GM23338 (cell line): ENCODE results near the gene IYD. TPM values are rescaled to one million over a fixed set of nuclear protein-coding genes. Genes with fewer than 3 reads are reported as not detected.

Experiments
- ATAC-seq: fragments of 200-7000 bp; cut with Tn5 transposase; 3 replicates; pipeline ENCODE4 v1.9.1; 2020
- DNase-seq: peaks from one replicate; pipeline ENCODE4 v3.0.0-alpha.2; 2015; ENCODE audit warnings: low spot score
- H2AFZ ChIP-seq: fragments of 200-600 bp; sonication (generic); 2 replicates; pipeline ENCODE4 v1.8.0; 2016; ENCODE audit warnings: antibody characterized with exemption, mild to moderate bottlenecking, moderate library complexity
- H3F3A ChIP-seq: fragments of 200-600 bp; sonication (generic); replicated peaks from 2 replicates; pipeline ENCODE4 v1.8.0; 2017; ENCODE audit warnings: antibody characterized with exemption, mixed run types, low read depth
- H3K27ac ChIP-seq: fragments of 200-600 bp; sonication (generic); 2 replicates; pipeline ENCODE4 v1.6.1; 2016; ENCODE audit warnings: low read depth
- H3K27me3 ChIP-seq: fragments of 200-600 bp; sonication (generic); 2 replicates; pipeline ENCODE4 v1.8.0; 2016; ENCODE audit warnings: mild to moderate bottlenecking, mixed run types, moderate library complexity; ENCODE audit not compliant: insufficient read depth
- H3K36me3 ChIP-seq: fragments of 200-600 bp; sonication (generic); 2 replicates; pipeline ENCODE4 v1.8.0; 2016; ENCODE audit warnings: mild to moderate bottlenecking; ENCODE audit not compliant: insufficient read depth
- H3K4me1 ChIP-seq: fragments of 200-600 bp; sonication (generic); 2 replicates; pipeline ENCODE4 v1.8.0; 2016; ENCODE audit warnings: mild to moderate bottlenecking, moderate library complexity; ENCODE audit not compliant: insufficient read depth
- H3K4me2 ChIP-seq: fragments of 200-600 bp; sonication (generic); 2 replicates; pipeline ENCODE4 v1.7.1; 2017; ENCODE audit warnings: mixed run types
- H3K4me3 ChIP-seq: fragments of 200-600 bp; sonication (generic); 2 replicates; pipeline ENCODE4 v1.6.1; 2016; ENCODE audit warnings: mixed run types
- H3K79me2 ChIP-seq: fragments of 200-600 bp; sonication (generic); replicated peaks from 2 replicates; pipeline ENCODE4 v1.8.0; 2017; ENCODE audit warnings: mild to moderate bottlenecking; ENCODE audit not compliant: insufficient read depth
- H3K9me2 ChIP-seq: fragments of 200-600 bp; sonication (generic); 2 replicates; pipeline ENCODE4 v1.8.0; 2017; ENCODE audit not compliant: insufficient read depth
- H4K20me1 ChIP-seq: fragments of 200-600 bp; sonication (generic); replicated peaks from 2 replicates; pipeline ENCODE4 v1.8.0; 2017; ENCODE audit warnings: mild to moderate bottlenecking; ENCODE audit not compliant: insufficient read depth
- H3K27ac Mint-ChIP-seq: 2 replicates; pipeline ENCODE4 v1.8.0; 2020; ENCODE audit warnings: inconsistent platforms, mild to moderate bottlenecking, moderate library complexity, mixed read lengths
- H3K27me3 Mint-ChIP-seq: 3 replicates; pipeline ENCODE4 v1.8.0; 2022; ENCODE audit warnings: low read depth, mild to moderate bottlenecking, moderate library complexity, mixed read lengths, inconsistent platforms; ENCODE audit not compliant: insufficient read depth, poor library complexity
- H3K36me3 Mint-ChIP-seq: 3 replicates; pipeline ENCODE4 v1.8.0; 2021; ENCODE audit warnings: low read depth, mild to moderate bottlenecking, inconsistent platforms, moderate library complexity, mixed read lengths
- H3K4me1 Mint-ChIP-seq: 3 replicates; pipeline ENCODE4 v1.8.0; 2020; ENCODE audit warnings: mild to moderate bottlenecking, inconsistent platforms, mixed read lengths
- H3K4me3 Mint-ChIP-seq: 3 replicates; pipeline ENCODE4 v1.8.0; 2021; ENCODE audit warnings: moderate library complexity, mild to moderate bottlenecking, inconsistent platforms, mixed read lengths
- H3K9me3 Mint-ChIP-seq: 3 replicates; pipeline ENCODE4 v1.8.0; 2020; ENCODE audit warnings: moderate library complexity, mild to moderate bottlenecking, inconsistent platforms, mixed read lengths
- ETS1 ChIP-seq: IDR thresholded peaks from 2 replicates; pipeline ENCODE4 v1.6.1; 2016; ENCODE audit warnings: antibody characterized with exemption
- EZH2 ChIP-seq: fragments of 200-600 bp; sonication (generic); IDR thresholded peaks from one replicate; pipeline ENCODE4 v1.8.0; 2017; ENCODE audit warnings: antibody characterized with exemption, mild to moderate bottlenecking, low read depth; ENCODE audit not compliant: unreplicated experiment
- REST ChIP-seq: IDR thresholded peaks from one replicate; pipeline ENCODE4 v1.6.1; 2018; ENCODE audit warnings: antibody characterized with exemption; ENCODE audit not compliant: unreplicated experiment
- ZNF114 ChIP-seq: fragments of 250-450 bp; sonication (Bioruptor Pico); IDR thresholded peaks from 2 replicates; pipeline ENCODE4 v1.5.0; 2020; ENCODE audit warnings: mild to moderate bottlenecking, moderate library complexity
- ZNF331 ChIP-seq: fragments of 250-450 bp; sonication (Bioruptor Pico); IDR thresholded peaks from 2 replicates; pipeline ENCODE4 v1.5.0; 2020; ENCODE audit warnings: low read depth, mild to moderate bottlenecking, moderate library complexity
- ZNF462 ChIP-seq: fragments of 250-450 bp; sonication (Bioruptor Pico); IDR thresholded peaks from 2 replicates; pipeline ENCODE4 v1.5.0; 2020; ENCODE audit warnings: mild to moderate bottlenecking, moderate library complexity
- polyA plus RNA-seq: library from polyadenylated mRNA; unstranded; fragments of >200 nt; fragmentation: Nextera tagmentation; extraction: Ambion mirVana; gene quantifications from 2 replicates; pipeline ENCODE4 v1.2.1, GENCODE V29; 2016
- total RNA-seq: library from RNA; depleted of rRNA; stranded (reverse); fragments of >200 nt; shearing (Covaris generic); gene quantifications from 2 replicates; pipeline ENCODE4 v1.2.3, GENCODE V29; 2014

The IYD gene
- total and polyA plus RNA-seq, 2 experiments from 2014 or later: not detected

- Histone ChIP-seq H3K79me2 (no peaks in the 10 kb centered on the region), H3K9me2 (no peaks in the 10 kb centered on the region), H3K4me3 (no peak overlapping the region), H4K20me1 (no peaks in the 10 kb centered on the region), H2AFZ (no peak overlapping the region), H3F3A (no peaks in the 10 kb centered on the region), H3K27me3 (no peaks in the 10 kb centered on the region), H3K36me3 (no peaks in the 10 kb centered on the region), H3K4me2 (no peak overlapping the region), H3K4me1 (no peaks in the 10 kb centered on the region), H3K27ac (no peak overlapping the region)
- no peak for TF ChIP-seq ZNF462
- Mint-ChIP-seq H3K36me3 (no peaks in the 10 kb centered on the region), H3K4me1 (no peaks in the 10 kb centered on the region), H3K27ac (no peak overlapping the region), H3K9me3 (no peaks in the 10 kb centered on the region), H3K27me3 (no peaks in the 10 kb centered on the region), H3K4me3 (no peak overlapping the region)
- DNase-seq: no peak
- ATAC-seq: no peak
Measured at GRCh38 chr6:150391414-150391813, 22.6 kb downstream of the IYD start.

GRCh38 chr6:150391890-150392289 lies 23.1 kb downstream of the IYD start:
- no peak for DNase-seq
- H3K36me3 Mint-ChIP-seq: no peaks in the 10 kb centered on the region
- H4K20me1 ChIP-seq: no peaks in the 10 kb centered on the region
- H3K4me2 ChIP-seq: no peak overlapping the region
- no peaks in the 10 kb centered on the region for H3K79me2 ChIP-seq
- no peak overlapping the region for H3K4me3 Mint-ChIP-seq
- H3K9me2 ChIP-seq: no peaks in the 10 kb centered on the region
- H3K27ac ChIP-seq: no peak overlapping the region
- no peak for ATAC-seq
- H3K4me1 ChIP-seq: no peaks in the 10 kb centered on the region
- H3K9me3 Mint-ChIP-seq: no peaks in the 10 kb centered on the region
- no peaks in the 10 kb centered on the region for H3K36me3 ChIP-seq
- H3F3A ChIP-seq: no peaks in the 10 kb centered on the region
- no peak overlapping the region for H2AFZ ChIP-seq
- H3K4me1 Mint-ChIP-seq: no peaks in the 10 kb centered on the region
- no peaks in the 10 kb centered on the region for H3K27me3 Mint-ChIP-seq
- no peak overlapping the region for H3K4me3 ChIP-seq
- no peak overlapping the region for H3K27ac Mint-ChIP-seq
- H3K27me3 ChIP-seq: no peaks in the 10 kb centered on the region
- TF ChIP-seq ETS1 (no peak), ZNF331 (no peak), EZH2 (no peak), ZNF114 (CRISPR knock-in tag) (no peak), REST (no peak)
